ENCODE data around the gene TTC21B. TPM values are rescaled to one million over a fixed set of nuclear protein-coding genes. Genes with fewer than 3 reads are reported as not detected.
"Not testable (repeated sequence)": the region's sequence is repeated elsewhere in the genome, so short reads cannot be mapped to it uniquely, and the experiment has no call there.

The TTC21B gene
- total RNA-seq, 1 experiment from 2014 or later, result 22.1 TPM

GRCh38 chr2:165889158-165889557 is 64.4 kb downstream of the TTC21B start:
- no peak for DNase-seq

GRCh38 chr2:165888171-165888570 is 65.4 kb downstream of the TTC21B start:
- DNase-seq, result no peak
- Histone ChIP-seq H3K36me3 (replicated peaks; ENCODE audit: control insufficient read depth, insufficient read depth, low read length) (peaks cover 1% of the 10 kb centered on the region), H3K4me3 (ENCODE audit: insufficient read depth, low read depth, low read length) (no peak overlapping the region), H3K27me3 (ENCODE audit: control insufficient read depth, insufficient read depth, low read length) (no peaks in the 10 kb centered on the region)

More at GRCh38 chr2:165889158-165889557, 64.4 kb downstream of the TTC21B start:
- no peaks in the 10 kb centered on the region for H3K27me3 ChIP-seq (ENCODE audit: control insufficient read depth, insufficient read depth, low read length)
- no peak overlapping the region for H3K4me3 ChIP-seq (ENCODE audit: insufficient read depth, low read depth, low read length)
- H3K36me3 ChIP-seq (replicated peaks; ENCODE audit: control insufficient read depth, insufficient read depth, low read length), result peaks cover 1% of the 10 kb centered on the region

- DNase-seq, result no peak
- Histone ChIP-seq H3K27me3 (ENCODE audit: control insufficient read depth, insufficient read depth, low read length) (no peaks in the 10 kb centered on the region), H3K36me3 (replicated peaks; ENCODE audit: control insufficient read depth, insufficient read depth, low read length) (peaks cover 1% of the 10 kb centered on the region), H3K4me3 (ENCODE audit: insufficient read depth, low read depth, low read length) (no peak overlapping the region)
Observed at GRCh38 chr2:165886487-165887146, 67.0 kb downstream of the TTC21B start.

- no peak for DNase-seq
- Histone ChIP-seq H3K4me3 (ENCODE audit: insufficient read depth, low read depth, low read length) (no peak overlapping the region), H3K36me3 (replicated peaks; ENCODE audit: control insufficient read depth, insufficient read depth, low read length) (no peaks in the 10 kb centered on the region; the same call in 1 of the 2 replicates), H3K27me3 (ENCODE audit: control insufficient read depth, insufficient read depth, low read length) (no peaks in the 10 kb centered on the region)
Observed at GRCh38 chr2:165877565-165878550, 75.7 kb downstream of the TTC21B start.

- H3K4me3 ChIP-seq (ENCODE audit: insufficient read depth, low read depth, low read length), result no peak overlapping the region
- H3K36me3 ChIP-seq (replicated peaks; ENCODE audit: control insufficient read depth, insufficient read depth, low read length), result no peaks in the 10 kb centered on the region; the same call in 1 of the 2 replicates
- DNase-seq, result no peak
- no peaks in the 10 kb centered on the region for H3K27me3 ChIP-seq (ENCODE audit: control insufficient read depth, insufficient read depth, low read length)
Observed at GRCh38 chr2:165876712-165877111, 76.9 kb downstream of the TTC21B start.

- Histone ChIP-seq H3K36me3 (replicated peaks; ENCODE audit: control insufficient read depth, insufficient read depth, low read length) (no peaks in the 10 kb centered on the region; the same call in 1 of the 2 replicates), H3K4me3 (ENCODE audit: insufficient read depth, low read depth, low read length) (no peak overlapping the region), H3K27me3 (ENCODE audit: control insufficient read depth, insufficient read depth, low read length) (no peaks in the 10 kb centered on the region)
- no peak for DNase-seq
Observed at GRCh38 chr2:165876269-165876668, 77.3 kb downstream of the TTC21B start.

- H3K36me3 ChIP-seq (replicated peaks; ENCODE audit: control insufficient read depth, insufficient read depth, low read length), result no peaks in the 10 kb centered on the region; the same call in 1 of the 2 replicates
- peak; percentile 23 for DNase-seq
- no peaks in the 10 kb centered on the region for H3K27me3 ChIP-seq (ENCODE audit: control insufficient read depth, insufficient read depth, low read length)
- no peak overlapping the region for H3K4me3 ChIP-seq (ENCODE audit: insufficient read depth, low read depth, low read length)
Observed at GRCh38 chr2:165874445-165875039, 79.0 kb downstream of the TTC21B start.

GRCh38 chr2:165872101-165872791 is 81.3 kb downstream of the TTC21B start:
- no peaks in the 10 kb centered on the region for H3K27me3 ChIP-seq (ENCODE audit: control insufficient read depth, insufficient read depth, low read length)
- DNase-seq, result no peak
- no peak overlapping the region for H3K4me3 ChIP-seq (ENCODE audit: insufficient read depth, low read depth, low read length)
- H3K36me3 ChIP-seq (replicated peaks; ENCODE audit: control insufficient read depth, insufficient read depth, low read length), result no peaks in the 10 kb centered on the region

- DNase-seq, result no peak
- Histone ChIP-seq H3K27me3 (ENCODE audit: control insufficient read depth, insufficient read depth, low read length) (no peaks in the 10 kb centered on the region), H3K4me3 (ENCODE audit: insufficient read depth, low read depth, low read length) (no peak overlapping the region), H3K36me3 (replicated peaks; ENCODE audit: control insufficient read depth, insufficient read depth, low read length) (no peaks in the 10 kb centered on the region)
Observed at GRCh38 chr2:165871025-165871424, 82.6 kb downstream of the TTC21B start.

GRCh38 chr2:165870346-165870745 is 83.2 kb downstream of the TTC21B start:
- no peaks in the 10 kb centered on the region for H3K27me3 ChIP-seq (ENCODE audit: control insufficient read depth, insufficient read depth, low read length)
- DNase-seq, result no peak
- H3K36me3 ChIP-seq (replicated peaks; ENCODE audit: control insufficient read depth, insufficient read depth, low read length), result no peaks in the 10 kb centered on the region
- H3K4me3 ChIP-seq (ENCODE audit: insufficient read depth, low read depth, low read length), result no peak overlapping the region

- H3K27me3 ChIP-seq (ENCODE audit: control insufficient read depth, insufficient read depth, low read length), result no peaks in the 10 kb centered on the region
- no peak overlapping the region for H3K4me3 ChIP-seq (ENCODE audit: insufficient read depth, low read depth, low read length)
- no peaks in the 10 kb centered on the region for H3K36me3 ChIP-seq (replicated peaks; ENCODE audit: control insufficient read depth, insufficient read depth, low read length)
- no peak for DNase-seq
Observed at GRCh38 chr2:165868211-165868610, 85.4 kb downstream of the TTC21B start.

- H3K4me3 ChIP-seq (ENCODE audit: insufficient read depth, low read depth, low read length), result no peak overlapping the region
- no peaks in the 10 kb centered on the region for H3K27me3 ChIP-seq (ENCODE audit: control insufficient read depth, insufficient read depth, low read length)
- no peaks in the 10 kb centered on the region; the same call in 1 of the 2 replicates for H3K36me3 ChIP-seq (replicated peaks; ENCODE audit: control insufficient read depth, insufficient read depth, low read length)
- DNase-seq, result peak; percentile 9
Observed at GRCh38 chr2:165864296-165864695, 89.3 kb downstream of the TTC21B start.

- H3K27me3 ChIP-seq (ENCODE audit: control insufficient read depth, insufficient read depth, low read length), result no peaks in the 10 kb centered on the region
- no peak overlapping the region for H3K4me3 ChIP-seq (ENCODE audit: insufficient read depth, low read depth, low read length)
- no peaks in the 10 kb centered on the region; the same call in 1 of the 2 replicates for H3K36me3 ChIP-seq (replicated peaks; ENCODE audit: control insufficient read depth, insufficient read depth, low read length)
- no peak for DNase-seq
Observed at GRCh38 chr2:165863810-165864261, 89.7 kb downstream of the TTC21B start.

GRCh38 chr2:165861083-165861482 is 92.5 kb downstream of the TTC21B start:
- not testable (repeated sequence) for H3K27me3 ChIP-seq (ENCODE audit: control insufficient read depth, insufficient read depth, low read length); H3K4me3 ChIP-seq (ENCODE audit: insufficient read depth, low read depth, low read length); H3K36me3 ChIP-seq (replicated peaks; ENCODE audit: control insufficient read depth, insufficient read depth, low read length); DNase-seq

All from H7 (cell line).